Measurements from ENCODE around the gene BRPF3. TPM values are rescaled to one million over a fixed set of nuclear protein-coding genes. Genes with fewer than 3 reads are reported as not detected.

BRPF3 gene
- total and polyA plus RNA-seq, 4 donors = 8.4 to 32.9 (median 18.8) TPM

DNA sequence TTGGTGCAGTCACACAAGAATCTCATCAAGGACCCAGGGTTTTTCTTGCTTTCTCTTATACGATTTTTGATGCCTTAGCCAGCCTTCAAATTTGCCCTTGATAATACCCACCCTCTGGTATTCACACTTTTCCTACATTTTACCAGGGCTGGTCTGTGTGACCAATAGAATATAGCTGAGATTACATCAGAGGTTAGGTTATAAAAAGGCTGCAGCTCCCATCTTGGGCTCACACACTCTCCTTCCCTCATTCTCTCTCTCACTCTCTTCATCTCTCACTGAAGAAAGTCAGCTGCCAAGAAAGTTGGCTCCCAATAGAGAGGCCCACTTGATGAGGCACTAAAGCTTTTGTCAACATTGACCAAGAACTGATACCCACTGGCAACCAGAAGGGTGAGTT is 69.2 kb downstream of the BRPF3 start:
- no peaks in the 10 kb centered on the region for H3K36me3 ChIP-seq (ENCODE audit: control insufficient read depth in 1 of 2, insufficient read depth in 2 of 2, low read length in 1 of 2)
- no peak for ATAC-seq (ENCODE audit: low FRiP score)
- peaks cover 2% of the 10 kb centered on the region for H3K9me3 ChIP-seq (ENCODE audit: control insufficient read depth, low read length)
- 68 to 78% methylated on average over 1 of the region's 1 CpG for WGBS, 2 donors
- DNase-seq = no peak
- H3K4me1 ChIP-seq (ENCODE audit: control insufficient read depth in 1 of 2, insufficient read depth in 2 of 2, low read length in 2 of 2) = no peaks in the 10 kb centered on the region
- no peak overlapping the region for H3K4me3 ChIP-seq (ENCODE audit: low read length in 2 of 2)
- H3K27ac ChIP-seq (ENCODE audit: low read depth in 1 of 2, low read length in 2 of 2) = no peak overlapping the region
- intact Hi-C loops (cut with DNase I) = no loop called here
- H3K27me3 ChIP-seq (ENCODE audit: control insufficient read depth in 1 of 2, insufficient read depth in 2 of 2, low read length in 1 of 2) = no peaks in the 10 kb centered on the region

DNA sequence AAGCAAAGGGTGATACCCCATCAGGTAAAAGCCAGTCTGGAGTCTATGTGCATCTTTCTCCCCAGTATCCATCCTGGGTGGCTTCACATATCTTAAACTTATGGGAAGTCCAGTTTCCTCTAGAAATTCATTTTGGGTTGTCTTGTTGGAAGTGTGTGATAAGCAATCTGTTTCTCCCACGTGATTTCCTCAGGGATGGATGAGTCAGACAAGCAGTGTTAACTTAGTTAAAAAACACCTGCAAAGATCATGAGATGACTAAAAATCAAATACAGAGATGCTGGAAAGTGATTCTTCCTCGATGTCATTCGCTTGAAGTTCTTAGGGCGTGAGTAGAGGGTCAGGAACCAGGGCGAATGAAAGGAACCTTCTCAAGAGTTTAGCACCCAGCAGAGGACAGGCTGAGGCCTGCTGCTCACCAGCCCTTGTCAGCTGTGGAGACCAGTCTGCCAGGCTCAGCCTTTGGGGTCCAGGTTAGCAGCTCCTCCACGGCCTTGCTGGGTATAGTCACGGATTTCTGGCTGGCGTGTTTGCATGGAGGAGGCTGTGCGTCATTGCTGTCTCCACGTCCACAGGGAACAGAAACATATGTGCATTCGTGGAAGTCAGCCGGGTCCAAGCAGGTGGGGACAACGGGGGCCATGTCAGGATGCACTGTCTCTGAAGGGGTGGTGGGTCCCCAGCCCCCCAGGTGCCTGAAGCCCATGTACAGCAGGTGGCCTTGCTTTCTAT is 70.5 kb downstream of the BRPF3 start:
- Histone ChIP-seq H3K9me3 (ENCODE audit: control insufficient read depth, low read length) (peaks cover 2% of the 10 kb centered on the region), H3K27ac (ENCODE audit: low read depth in 1 of 2, low read length in 2 of 2) (no peak overlapping the region), H3K4me1 (ENCODE audit: control insufficient read depth in 1 of 2, insufficient read depth in 2 of 2, low read length in 2 of 2) (no peaks in the 10 kb centered on the region), H3K36me3 (ENCODE audit: control insufficient read depth in 1 of 2, insufficient read depth in 2 of 2, low read length in 1 of 2) (no peaks in the 10 kb centered on the region), H3K27me3 (ENCODE audit: control insufficient read depth in 1 of 2, insufficient read depth in 2 of 2, low read length in 1 of 2) (no peaks in the 10 kb centered on the region), H3K4me3 (ENCODE audit: low read length in 2 of 2) (no peak overlapping the region)
- WGBS, 2 donors = 93 to 94% methylated on average over 13 of the region's 13 CpGs
- no peak for DNase-seq
- ATAC-seq (ENCODE audit: low FRiP score) = no peak
- intact Hi-C loops (cut with DNase I) = no loop called here

DNA sequence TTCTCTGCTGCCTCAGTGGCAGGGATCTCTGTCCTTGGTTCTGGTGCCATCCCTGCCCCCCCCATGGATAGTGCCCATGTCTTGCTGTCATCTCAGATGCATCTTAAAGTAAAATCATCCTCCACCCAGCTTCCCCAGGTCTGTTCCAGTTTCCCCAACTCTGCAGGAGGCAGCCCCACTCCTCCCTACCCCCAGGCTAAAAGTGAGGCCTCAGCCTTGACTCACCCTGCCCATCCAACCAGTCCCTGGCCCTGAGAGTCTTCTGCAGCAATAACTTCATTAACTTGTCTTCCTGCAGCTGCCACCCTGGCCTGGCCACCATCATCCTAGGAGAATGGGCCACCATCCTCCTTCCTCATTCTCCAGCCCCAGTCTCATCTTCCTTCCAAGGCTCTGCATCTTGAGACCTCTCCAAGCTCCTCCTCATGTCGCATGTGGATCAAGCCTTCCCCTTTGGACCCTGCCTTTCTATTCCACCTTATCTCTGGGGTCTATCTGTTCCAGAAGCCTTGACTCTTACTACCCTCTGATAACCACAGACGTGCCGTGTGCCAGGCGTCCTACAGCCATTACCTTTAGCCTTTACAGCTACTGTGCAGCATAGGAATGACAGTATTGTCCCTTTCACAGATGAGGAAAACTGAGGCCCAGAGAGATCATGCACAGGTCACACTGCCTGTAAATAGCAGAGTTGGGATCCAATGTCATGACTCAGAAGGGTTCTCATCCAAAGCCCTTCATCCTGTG is 71.4 kb downstream of the BRPF3 start:
- DNase-seq (no peak), ATAC-seq (ENCODE audit: low FRiP score) (no peak)
- no peaks in the 10 kb centered on the region for H3K27me3 ChIP-seq (ENCODE audit: control insufficient read depth in 1 of 2, insufficient read depth in 2 of 2, low read length in 1 of 2)
- no peak overlapping the region for H3K4me3 ChIP-seq (ENCODE audit: low read length in 2 of 2)
- peaks cover 2% of the 10 kb centered on the region for H3K9me3 ChIP-seq (ENCODE audit: control insufficient read depth, low read length)
- H3K4me1 ChIP-seq (ENCODE audit: control insufficient read depth in 1 of 2, insufficient read depth in 2 of 2, low read length in 2 of 2) = no peaks in the 10 kb centered on the region
- H3K36me3 ChIP-seq (ENCODE audit: control insufficient read depth in 1 of 2, insufficient read depth in 2 of 2, low read length in 1 of 2) = no peaks in the 10 kb centered on the region
- H3K27ac ChIP-seq (ENCODE audit: low read depth in 1 of 2, low read length in 2 of 2) = no peak overlapping the region
- WGBS, 2 donors = 95 to 98% methylated on average over 4 of the region's 4 CpGs
- intact Hi-C loops (cut with DNase I) = no loop called here

DNA sequence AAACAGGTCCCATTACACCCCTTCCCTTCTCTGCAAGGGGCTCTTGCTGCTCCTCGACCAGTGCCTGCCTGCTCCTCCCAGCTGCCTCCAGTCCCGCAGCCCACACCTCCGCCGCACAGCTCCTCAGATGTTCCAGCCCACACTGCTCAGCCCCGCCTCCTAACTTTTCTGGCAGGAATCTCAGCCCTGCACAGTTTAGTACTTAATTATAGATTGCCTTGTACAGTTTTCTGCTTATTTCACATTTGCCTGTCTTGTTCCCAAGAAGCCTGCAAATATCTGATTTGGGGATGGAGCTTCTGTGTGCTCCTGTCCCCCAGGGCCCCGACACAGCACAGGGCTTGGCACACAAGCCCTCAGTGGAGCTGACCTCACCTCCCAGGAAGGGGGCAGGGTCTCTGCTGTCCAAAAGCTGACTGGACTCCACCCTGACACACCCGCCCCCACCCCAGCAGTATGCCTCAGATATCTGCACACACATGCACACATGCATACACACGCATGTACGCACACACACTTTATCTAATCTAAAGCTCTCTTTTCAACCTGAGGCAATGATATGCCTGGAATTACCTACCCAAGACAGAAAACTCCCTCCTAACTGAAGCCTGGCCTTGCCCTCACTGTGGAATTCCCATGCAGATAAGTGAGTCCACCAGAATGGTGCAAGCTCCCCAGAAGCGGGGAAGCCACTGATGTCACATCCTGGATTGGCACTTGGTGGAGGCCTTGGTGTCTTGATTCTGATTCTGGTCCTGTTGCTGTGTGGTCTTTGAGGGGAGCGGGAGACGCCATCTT is 72.1 kb downstream of the BRPF3 start:
- WGBS, 2 donors = 44 to 48% methylated on average over 12 of the region's 12 CpGs
- Histone ChIP-seq H3K27me3 (ENCODE audit: control insufficient read depth in 1 of 2, insufficient read depth in 2 of 2, low read length in 1 of 2) (no peaks in the 10 kb centered on the region), H3K27ac (ENCODE audit: low read depth in 1 of 2, low read length in 2 of 2) (no peak overlapping the region), H3K9me3 (ENCODE audit: control insufficient read depth, low read length) (peaks cover 2% of the 10 kb centered on the region), H3K36me3 (ENCODE audit: control insufficient read depth in 1 of 2, insufficient read depth in 2 of 2, low read length in 1 of 2) (no peaks in the 10 kb centered on the region), H3K4me3 (ENCODE audit: low read length in 2 of 2) (no peak overlapping the region), H3K4me1 (ENCODE audit: control insufficient read depth in 1 of 2, insufficient read depth in 2 of 2, low read length in 2 of 2) (no peaks in the 10 kb centered on the region)
- intact Hi-C loops (cut with DNase I) = no loop called here
- DNase-seq = no peak
- no peak for ATAC-seq (ENCODE audit: low FRiP score)

DNA sequence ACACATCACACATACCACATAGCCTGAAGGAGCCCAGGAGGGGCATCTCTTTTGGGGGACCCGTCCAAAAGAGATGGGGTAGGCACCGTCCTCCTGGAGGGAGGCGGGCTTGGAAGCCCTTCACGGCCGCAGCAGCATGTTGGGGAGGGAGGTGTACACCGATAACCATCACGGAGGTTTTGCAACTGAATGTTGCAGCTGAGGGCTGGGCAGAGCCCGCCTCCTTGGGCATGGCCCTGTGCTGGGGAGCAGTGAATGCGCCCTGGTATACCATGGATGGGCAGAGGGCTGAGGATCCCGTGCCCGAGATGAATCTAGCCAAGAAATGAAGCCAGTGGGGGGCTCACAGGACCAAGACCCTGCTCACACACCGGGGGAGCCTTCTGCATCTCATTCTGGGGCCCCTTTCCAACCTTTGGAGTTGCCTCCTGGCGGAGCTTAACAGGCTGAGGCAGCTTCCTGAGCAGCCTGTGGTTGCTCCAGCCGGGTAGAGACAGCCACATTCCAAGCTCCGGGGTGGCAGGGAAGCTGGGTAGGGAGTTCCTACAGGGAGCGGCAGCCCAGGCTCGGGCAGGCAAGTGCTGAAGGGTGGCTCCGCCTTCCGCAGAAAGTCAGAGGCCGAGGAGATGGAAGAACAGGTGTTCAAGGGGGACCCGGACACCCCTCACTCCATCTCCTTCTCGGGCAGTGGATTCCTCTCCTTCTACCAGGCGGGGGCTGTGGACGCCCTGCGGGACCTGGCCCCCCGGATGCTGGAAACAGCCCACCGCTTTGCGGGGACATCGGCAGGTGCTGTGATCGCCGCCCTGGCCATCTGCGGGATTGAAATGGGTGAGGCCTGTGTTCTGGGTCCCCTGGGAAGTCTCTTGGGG is 73.5 kb downstream of the BRPF3 start, which contains the start of gene PNPLA1:
Gene PNPLA1 (plus strand): TSS at position 227 of the 872 bp plus-strand sequence. CDS start 400 bp downstream, at position 627.
- Histone ChIP-seq H3K4me1 (ENCODE audit: control insufficient read depth in 1 of 2, insufficient read depth in 2 of 2, low read length in 2 of 2) (no peaks in the 10 kb centered on the region), H3K27ac (ENCODE audit: low read depth in 1 of 2, low read length in 2 of 2) (no peak within 1 kb of the TSS), H3K36me3 (ENCODE audit: control insufficient read depth in 1 of 2, insufficient read depth in 2 of 2, low read length in 1 of 2) (no peaks in the 10 kb centered on the region), H3K27me3 (ENCODE audit: control insufficient read depth in 1 of 2, insufficient read depth in 2 of 2, low read length in 1 of 2) (no peaks in the 10 kb centered on the region), H3K4me3 (ENCODE audit: low read length in 2 of 2) (no peak within 1 kb of the TSS), H3K9me3 (ENCODE audit: control insufficient read depth, low read length) (peaks cover 2% of the 10 kb centered on the region)
- intact Hi-C loops (cut with DNase I) = no loop called here
- 77 to 78% methylated on average over 32 of the region's 32 CpGs for WGBS, 2 donors
- ATAC-seq (ENCODE audit: low FRiP score) = no peak
- DNase-seq = no peak

DNA sequence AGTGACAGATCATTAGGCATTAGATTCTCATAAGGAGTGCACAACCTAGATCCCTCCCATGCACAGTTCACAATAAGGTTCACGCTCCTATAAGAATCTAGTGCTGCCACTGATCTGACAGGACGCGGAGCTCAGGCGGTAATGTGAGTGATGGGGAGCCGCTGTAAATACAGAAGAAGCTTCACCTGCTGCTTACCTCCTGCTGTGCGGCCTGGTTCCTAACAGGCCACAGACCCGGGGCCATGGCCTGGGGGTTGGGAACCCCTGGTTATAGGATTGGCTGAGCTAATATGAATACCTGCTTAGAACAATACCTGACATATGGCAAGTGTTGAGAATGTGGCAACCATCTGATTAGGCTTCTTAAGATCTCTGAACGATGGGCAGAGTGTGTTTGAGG is 75.7 kb downstream of the BRPF3 start:
- intact Hi-C loops (cut with DNase I) = no loop called here
- no peak for DNase-seq
- Histone ChIP-seq H3K36me3 (ENCODE audit: control insufficient read depth in 1 of 2, insufficient read depth in 2 of 2, low read length in 1 of 2) (no peaks in the 10 kb centered on the region), H3K4me1 (ENCODE audit: control insufficient read depth in 1 of 2, insufficient read depth in 2 of 2, low read length in 2 of 2) (no peaks in the 10 kb centered on the region), H3K27me3 (ENCODE audit: control insufficient read depth in 1 of 2, insufficient read depth in 2 of 2, low read length in 1 of 2) (no peaks in the 10 kb centered on the region), H3K27ac (ENCODE audit: low read depth in 1 of 2, low read length in 2 of 2) (no peak overlapping the region), H3K9me3 (ENCODE audit: control insufficient read depth, low read length) (no peaks in the 10 kb centered on the region), H3K4me3 (ENCODE audit: low read length in 2 of 2) (no peak overlapping the region)
- no peak for ATAC-seq (ENCODE audit: low FRiP score)
- WGBS, 2 donors = 87 to 88% methylated on average over 8 of the region's 8 CpGs

DNA sequence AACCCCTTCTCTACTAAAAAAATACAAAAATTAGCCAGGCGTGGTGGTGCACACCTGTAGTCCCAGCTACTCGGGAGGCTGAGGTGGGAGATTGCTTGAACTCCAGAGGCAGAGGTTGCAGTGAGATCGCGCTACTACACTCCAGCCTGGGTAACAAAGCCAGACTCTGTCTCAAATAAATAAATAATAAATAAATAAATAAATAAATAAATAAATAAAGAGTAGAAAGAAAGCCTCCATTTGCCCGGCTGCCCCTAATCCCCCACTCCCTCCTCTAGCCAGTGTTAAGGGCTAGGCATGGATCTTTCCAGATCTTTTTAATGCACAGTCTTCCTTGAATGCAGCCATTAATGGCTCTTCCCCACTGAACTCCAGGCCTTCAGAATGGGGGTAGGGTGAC is 76.5 kb downstream of the BRPF3 start:
- WGBS, 2 donors = 93% methylated on average over 5 of the region's 5 CpGs
- Histone ChIP-seq H3K27ac (ENCODE audit: low read depth in 1 of 2, low read length in 2 of 2) (no peak overlapping the region), H3K4me1 (ENCODE audit: control insufficient read depth in 1 of 2, insufficient read depth in 2 of 2, low read length in 2 of 2) (no peaks in the 10 kb centered on the region), H3K4me3 (ENCODE audit: low read length in 2 of 2) (no peak overlapping the region), H3K9me3 (ENCODE audit: control insufficient read depth, low read length) (no peaks in the 10 kb centered on the region), H3K36me3 (ENCODE audit: control insufficient read depth in 1 of 2, insufficient read depth in 2 of 2, low read length in 1 of 2) (no peaks in the 10 kb centered on the region), H3K27me3 (ENCODE audit: control insufficient read depth in 1 of 2, insufficient read depth in 2 of 2, low read length in 1 of 2) (no peaks in the 10 kb centered on the region)
- ATAC-seq (ENCODE audit: low FRiP score) (no peak), DNase-seq (no peak)
- intact Hi-C loops (cut with DNase I) = no loop called here

Measured in aorta (tissue), 5 donors.